ENCODE measurements around the gene PPP3CA. TPM values are rescaled to one million over a fixed set of nuclear protein-coding genes. Genes with fewer than 3 reads are reported as not detected.

Gene PPP3CA
- total RNA-seq, 2 experiments from 2014 or later = 12.9 to 13.8 TPM

GRCh38 chr4:100989401-100989800 is 357.9 kb downstream of the PPP3CA start:
- POLR2A ChIA-PET = no interaction called here
- CTCF ChIA-PET = no interaction called here
- Histone ChIP-seq H3K27ac (ENCODE audit: low read depth in 1 of 2, low read length in 2 of 2) (no peak overlapping the region), H3K4me3 (ENCODE audit: low read length) (no peak overlapping the region), H3K36me3 (ENCODE audit: insufficient read depth, low read length) (no peaks in the 10 kb centered on the region), H3K4me1 (ENCODE audit: insufficient read depth, low read length) (no peaks in the 10 kb centered on the region), H3K9me3 (ENCODE audit: control insufficient read depth in 1 of 2, insufficient read depth in 1 of 2, low read length in 2 of 2) (no peaks in the 10 kb centered on the region), H3K27me3 (ENCODE audit: control insufficient read depth in 1 of 2, insufficient read depth in 2 of 2, low read length in 2 of 2) (no peaks in the 10 kb centered on the region)
- H3K4me1 Mint-ChIP-seq (ENCODE audit: low read depth) = no peaks in the 10 kb centered on the region
- no peaks in the 10 kb centered on the region for H3K27me3 Mint-ChIP-seq
- DNase-seq (no peak), ATAC-seq (ENCODE audit: poor library complexity) (no peak)
- no peaks in the 10 kb centered on the region for H3K9me3 Mint-ChIP-seq
- no peaks in the 10 kb centered on the region for H3K36me3 Mint-ChIP-seq (ENCODE audit: low read depth)
- intact Hi-C loops (cut with DNase I, micrococcal nuclease) = no loop called here
- no peak overlapping the region for H3K27ac Mint-ChIP-seq
- TF ChIP-seq CTCF (IDR thresholded peaks at IDR 0.05) = no peak
- H3K4me3 Mint-ChIP-seq = no peak overlapping the region

DNA sequence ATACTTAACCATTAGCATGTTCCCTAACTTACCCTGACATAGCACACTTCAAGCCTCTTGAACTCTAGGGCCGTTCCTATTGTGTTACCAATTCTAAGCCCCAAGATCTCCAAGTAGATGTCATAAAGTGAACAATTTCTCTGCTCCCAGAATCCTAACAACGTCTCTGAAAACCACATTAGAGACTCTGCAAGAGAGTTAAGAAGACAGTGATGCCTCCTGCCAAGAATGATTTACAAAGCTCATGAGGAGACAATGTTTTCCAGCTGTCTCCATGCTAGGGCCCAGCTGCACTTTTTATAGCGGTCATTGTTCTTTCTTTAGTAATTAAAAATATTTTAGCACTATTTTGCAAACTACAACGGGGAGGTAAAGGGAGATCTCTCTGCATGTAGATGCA is 358.4 kb downstream of the PPP3CA start:
- POLR2A ChIA-PET = no interaction called here
- H3K36me3 Mint-ChIP-seq (ENCODE audit: low read depth) = no peaks in the 10 kb centered on the region
- DNase-seq (no peak), ATAC-seq (ENCODE audit: poor library complexity) (no peak)
- no peaks in the 10 kb centered on the region for H3K27me3 ChIP-seq (ENCODE audit: control insufficient read depth in 1 of 2, insufficient read depth in 2 of 2, low read length in 2 of 2)
- no peak overlapping the region for H3K27ac ChIP-seq (ENCODE audit: low read depth in 1 of 2, low read length in 2 of 2)
- no peaks in the 10 kb centered on the region for H3K36me3 ChIP-seq (ENCODE audit: insufficient read depth, low read length)
- no peaks in the 10 kb centered on the region for H3K9me3 Mint-ChIP-seq
- no peaks in the 10 kb centered on the region for H3K4me1 Mint-ChIP-seq (ENCODE audit: low read depth)
- no peaks in the 10 kb centered on the region for H3K9me3 ChIP-seq (ENCODE audit: control insufficient read depth in 1 of 2, insufficient read depth in 1 of 2, low read length in 2 of 2)
- intact Hi-C loops (cut with DNase I, micrococcal nuclease) = no loop called here
- H3K4me3 Mint-ChIP-seq = no peak overlapping the region
- no peaks in the 10 kb centered on the region for H3K4me1 ChIP-seq (ENCODE audit: insufficient read depth, low read length)
- H3K4me3 ChIP-seq (ENCODE audit: low read length) = no peak overlapping the region
- H3K27ac Mint-ChIP-seq = no peak overlapping the region
- no peaks in the 10 kb centered on the region for H3K27me3 Mint-ChIP-seq
- no peak for TF ChIP-seq CTCF (IDR thresholded peaks at IDR 0.05)
- CTCF ChIA-PET = no interaction called here

DNA sequence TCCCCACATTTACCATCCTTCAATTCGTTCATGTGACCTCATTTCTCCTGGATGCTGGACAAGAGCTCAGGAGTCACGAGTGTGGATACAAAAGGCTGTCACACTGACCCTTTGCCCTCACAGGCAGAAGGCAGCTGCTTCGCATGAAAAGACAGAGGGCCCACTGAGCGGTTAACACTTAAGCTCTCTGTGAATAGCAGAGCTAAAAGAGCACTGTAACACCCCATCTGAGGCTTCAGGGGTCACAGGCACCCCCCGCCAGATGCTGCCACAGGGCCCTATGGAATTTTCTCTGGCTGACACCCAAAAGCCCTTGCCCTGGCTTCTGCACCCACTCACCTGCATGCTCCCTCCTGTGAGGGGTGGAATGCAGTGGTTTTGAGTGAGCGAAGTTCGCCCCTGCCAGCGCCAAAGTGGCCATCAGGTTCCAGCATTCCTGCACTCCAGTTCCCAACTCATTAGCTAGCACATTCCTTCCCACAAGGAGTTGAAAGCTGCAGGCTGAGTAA is 360.9 kb downstream of the PPP3CA start:
- Histone ChIP-seq H3K4me1 (ENCODE audit: insufficient read depth, low read length) (no peaks in the 10 kb centered on the region), H3K9me3 (ENCODE audit: control insufficient read depth in 1 of 2, insufficient read depth in 1 of 2, low read length in 2 of 2) (no peaks in the 10 kb centered on the region), H3K4me3 (ENCODE audit: low read length) (no peak overlapping the region), H3K27me3 (ENCODE audit: control insufficient read depth in 1 of 2, insufficient read depth in 2 of 2, low read length in 2 of 2) (no peaks in the 10 kb centered on the region), H3K27ac (ENCODE audit: low read depth in 1 of 2, low read length in 2 of 2) (no peak overlapping the region), H3K36me3 (ENCODE audit: insufficient read depth, low read length) (no peaks in the 10 kb centered on the region)
- Mint-ChIP-seq H3K27ac (no peak overlapping the region), H3K36me3 (ENCODE audit: low read depth) (no peaks in the 10 kb centered on the region), H3K9me3 (no peaks in the 10 kb centered on the region), H3K4me3 (no peak overlapping the region), H3K27me3 (no peaks in the 10 kb centered on the region), H3K4me1 (ENCODE audit: low read depth) (no peaks in the 10 kb centered on the region)
- DNase-seq = no peak
- CTCF ChIA-PET = no interaction called here
- no peak for TF ChIP-seq CTCF (IDR thresholded peaks at IDR 0.05)
- intact Hi-C loops (cut with DNase I, micrococcal nuclease) = no loop called here
- POLR2A ChIA-PET = no interaction called here
- no peak for ATAC-seq (ENCODE audit: poor library complexity)

All from CD4-positive, alpha-beta T cell (primary cell).